NT2/D1 (cell line): ENCODE data around the gene ARMC9.

Source experiments
- DNase-seq: peaks from one replicate; pipeline ENCODE4 v3.0.0-alpha.2; 2011; ENCODE audit warnings: low read depth, low spot score
- H3K27me3 ChIP-seq: 2 replicates; pipeline ENCODE4 v1.6.0; 2011; ENCODE audit warnings: mild to moderate bottlenecking; ENCODE audit not compliant: insufficient read length, insufficient read depth
- H3K36me3 ChIP-seq: 2 replicates; pipeline ENCODE4 v1.6.1; 2011; ENCODE audit warnings: mild to moderate bottlenecking, low read length, mixed read lengths; ENCODE audit not compliant: insufficient read depth, insufficient read length
- H3K4me1 ChIP-seq: 2 replicates; pipeline ENCODE4 v1.5.1; 2011; ENCODE audit not compliant: insufficient read depth, insufficient read length
- H3K4me3 ChIP-seq: 2 replicates; pipeline ENCODE4 v1.5.1; 2011; ENCODE audit warnings: low read depth; ENCODE audit not compliant: insufficient read length
- H3K9ac ChIP-seq: 2 replicates; pipeline ENCODE4 v1.6.0; 2011; ENCODE audit warnings: low read depth; ENCODE audit not compliant: insufficient read length
- H3K9me3 ChIP-seq: 2 replicates; pipeline ENCODE4 v1.5.1; 2011; ENCODE audit warnings: mild to moderate bottlenecking, low read length; ENCODE audit not compliant: insufficient read depth
- SUZ12 ChIP-seq: IDR thresholded peaks from 2 replicates; pipeline ENCODE4 v1.6.1; 2011; ENCODE audit not compliant: insufficient read length, insufficient read depth; ENCODE audit errors: extremely low read depth
- YY1 ChIP-seq: IDR thresholded peaks from 2 replicates; pipeline ENCODE4 v1.6.1; 2011; ENCODE audit not compliant: insufficient read length, insufficient read depth
- ZNF274 ChIP-seq: IDR thresholded peaks from 2 replicates; pipeline ENCODE4 v1.6.1; 2011; ENCODE audit warnings: mild to moderate bottlenecking, low read depth, low read length

Gene ARMC9

DNA sequence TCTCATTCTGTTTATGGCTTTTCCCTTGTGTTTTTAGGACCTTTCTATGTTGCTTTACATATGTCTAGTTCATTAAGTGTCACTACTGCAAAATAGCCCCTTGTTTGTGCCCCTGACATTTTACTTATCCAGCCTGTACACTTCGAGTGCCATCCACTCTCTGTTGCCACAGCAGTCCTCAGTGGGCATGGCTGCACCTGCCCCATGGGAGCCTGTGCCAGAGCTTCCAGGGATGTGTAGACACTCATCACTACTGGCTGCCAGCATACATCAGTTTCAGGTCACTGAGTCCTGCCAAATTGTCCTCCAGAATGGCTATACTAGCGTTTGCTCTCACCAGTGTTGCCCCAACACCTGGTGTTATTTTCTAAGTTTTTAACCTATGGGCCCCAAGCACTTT is 80.4 kb downstream of the ARMC9 start:
- peaks cover 54% of the 10 kb centered on the region for H3K36me3 ChIP-seq
- H3K27me3 ChIP-seq, result no peaks in the 10 kb centered on the region
- H3K4me1 ChIP-seq, result no peaks in the 10 kb centered on the region
- H3K4me3 ChIP-seq, result no peak overlapping the region
- TF ChIP-seq YY1 (no peak), ZNF274 (no peak), SUZ12 (no peak)
- no peak for DNase-seq
- H3K9me3 ChIP-seq, result no peaks in the 10 kb centered on the region
- no peak overlapping the region for H3K9ac ChIP-seq

DNA sequence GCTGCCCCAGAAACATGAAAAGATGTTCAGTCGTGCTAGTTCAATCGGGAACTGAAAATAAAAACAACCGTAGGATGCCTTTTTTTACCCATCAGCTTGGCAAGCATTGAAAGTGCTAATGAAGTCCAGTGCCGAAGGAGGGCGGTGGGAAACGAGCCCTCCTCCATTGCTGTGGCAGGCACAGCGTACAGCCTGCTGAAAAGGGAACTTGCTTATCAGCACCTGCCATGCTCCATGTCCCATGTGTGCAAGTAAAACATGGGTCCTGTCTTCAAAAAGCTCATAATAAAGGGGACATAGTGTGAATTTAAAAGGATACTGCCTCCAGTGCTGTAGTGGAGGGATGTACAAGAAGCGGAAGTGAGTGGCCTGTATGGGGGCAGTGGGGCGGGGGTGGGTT is 82.4 kb downstream of the ARMC9 start:
- TF ChIP-seq YY1 (no peak), SUZ12 (no peak), ZNF274 (no peak)

DNA sequence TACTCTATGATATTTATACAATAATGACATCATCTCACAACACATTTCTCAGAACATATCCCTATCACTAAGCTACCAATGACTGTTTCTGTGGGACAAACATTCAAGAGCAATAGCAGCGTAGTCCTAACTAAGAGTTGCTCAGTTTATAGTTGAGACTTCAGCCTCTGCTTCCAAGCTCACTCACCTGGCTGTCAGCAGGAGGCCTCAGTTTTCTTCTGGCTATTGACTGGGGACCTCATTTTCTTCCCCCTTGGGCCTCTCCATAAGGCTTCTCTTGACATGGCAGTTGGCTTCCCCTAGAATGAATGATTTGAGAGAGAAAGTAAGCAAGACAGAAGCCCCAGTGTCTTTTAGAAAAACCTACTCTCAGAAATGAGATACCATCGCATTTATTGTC is 85.9 kb downstream of the ARMC9 start:
- Histone ChIP-seq H3K4me1 (no peaks in the 10 kb centered on the region), H3K9me3 (peaks cover 9% of the 10 kb centered on the region; the same call in 1 of the 2 replicates), H3K4me3 (no peak overlapping the region), H3K36me3 (peaks cover 33% of the 10 kb centered on the region), H3K27me3 (no peaks in the 10 kb centered on the region), H3K9ac (no peak overlapping the region)
- TF ChIP-seq ZNF274 (no peak), SUZ12 (no peak), YY1 (no peak)
- no peak for DNase-seq

More for the DNA sequence above, 82.4 kb downstream of the ARMC9 start:
- Histone ChIP-seq H3K4me3 (no peak overlapping the region), H3K9me3 (no peaks in the 10 kb centered on the region), H3K4me1 (no peaks in the 10 kb centered on the region), H3K27me3 (no peaks in the 10 kb centered on the region), H3K36me3 (peaks cover 46% of the 10 kb centered on the region), H3K9ac (no peak overlapping the region)
- no peak for DNase-seq

DNA sequence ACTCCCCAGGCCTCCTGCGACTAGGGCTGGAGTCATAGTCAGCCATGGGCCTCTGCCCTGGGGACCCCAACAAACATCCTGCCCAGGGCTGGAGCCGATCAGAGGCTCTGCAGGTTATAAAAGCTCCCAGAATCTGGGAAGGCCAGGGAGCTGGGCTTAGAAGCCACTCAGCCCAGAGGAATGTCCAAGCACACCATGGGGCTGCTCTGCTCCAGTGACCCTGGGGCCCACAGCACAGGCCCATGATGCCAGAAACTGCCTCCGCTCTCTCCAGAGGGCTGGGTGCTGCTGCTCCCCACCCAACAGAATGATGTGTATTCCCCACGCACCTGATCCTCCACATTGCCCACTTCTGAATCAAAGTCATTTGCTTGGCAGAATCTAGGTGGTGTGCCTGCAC is 88.5 kb downstream of the ARMC9 start:
- H3K4me3 ChIP-seq, result no peak overlapping the region
- DNase-seq, result no peak
- H3K4me1 ChIP-seq, result no peaks in the 10 kb centered on the region
- H3K9ac ChIP-seq, result no peak overlapping the region
- no peak for TF ChIP-seq YY1
- TF ChIP-seq SUZ12, result no peak
- no peak for TF ChIP-seq ZNF274
- H3K9me3 ChIP-seq, result peaks cover 9% of the 10 kb centered on the region; the same call in 1 of the 2 replicates
- no peaks in the 10 kb centered on the region for H3K27me3 ChIP-seq
- H3K36me3 ChIP-seq, result peaks cover 19% of the 10 kb centered on the region

DNA sequence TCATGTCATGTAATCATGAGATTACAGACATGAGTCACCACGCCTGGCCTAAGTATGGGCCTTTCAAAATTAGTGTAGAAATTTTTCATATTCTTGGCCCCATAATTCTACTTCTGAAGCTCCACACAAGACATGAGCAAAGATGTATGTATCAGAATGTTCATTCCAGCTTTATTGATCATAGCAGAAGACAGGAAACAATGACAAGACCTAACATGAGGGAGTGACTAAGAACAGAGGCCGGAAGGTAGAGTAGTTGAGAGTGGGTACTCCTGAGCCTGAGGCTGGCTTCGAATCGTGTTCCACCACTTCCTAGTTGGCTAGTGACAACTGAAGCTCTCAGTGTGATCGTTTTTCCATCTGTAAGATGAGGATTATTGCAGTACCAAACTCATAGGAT is 89.3 kb downstream of the ARMC9 start:
- Histone ChIP-seq H3K9me3 (peaks cover 9% of the 10 kb centered on the region; the same call in 1 of the 2 replicates), H3K9ac (no peak overlapping the region), H3K36me3 (peaks cover 26% of the 10 kb centered on the region), H3K4me1 (no peaks in the 10 kb centered on the region), H3K4me3 (no peak overlapping the region), H3K27me3 (no peaks in the 10 kb centered on the region)
- DNase-seq, result no peak
- TF ChIP-seq ZNF274 (no peak), YY1 (no peak), SUZ12 (no peak)

DNA sequence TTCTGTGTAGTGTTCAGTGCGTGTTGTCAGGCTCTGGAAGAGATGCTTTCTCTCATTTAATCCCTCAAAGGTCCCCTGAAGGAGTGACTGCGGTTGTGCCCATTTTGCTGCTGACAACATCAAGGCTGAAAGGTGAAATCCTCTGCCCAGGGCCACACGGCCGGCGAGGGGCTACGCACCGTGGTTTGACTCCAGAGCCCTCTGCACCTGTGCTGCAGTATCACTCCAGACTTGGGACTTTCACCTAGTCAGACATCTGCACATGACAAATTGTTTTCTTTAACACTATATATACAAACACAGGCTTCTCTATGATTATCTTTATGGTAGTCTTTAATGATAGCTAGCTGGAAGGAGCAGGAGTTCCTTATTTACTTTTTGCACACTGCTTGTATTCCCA is 90.2 kb downstream of the ARMC9 start:
- H3K36me3 ChIP-seq, result peaks cover 34% of the 10 kb centered on the region

DNA sequence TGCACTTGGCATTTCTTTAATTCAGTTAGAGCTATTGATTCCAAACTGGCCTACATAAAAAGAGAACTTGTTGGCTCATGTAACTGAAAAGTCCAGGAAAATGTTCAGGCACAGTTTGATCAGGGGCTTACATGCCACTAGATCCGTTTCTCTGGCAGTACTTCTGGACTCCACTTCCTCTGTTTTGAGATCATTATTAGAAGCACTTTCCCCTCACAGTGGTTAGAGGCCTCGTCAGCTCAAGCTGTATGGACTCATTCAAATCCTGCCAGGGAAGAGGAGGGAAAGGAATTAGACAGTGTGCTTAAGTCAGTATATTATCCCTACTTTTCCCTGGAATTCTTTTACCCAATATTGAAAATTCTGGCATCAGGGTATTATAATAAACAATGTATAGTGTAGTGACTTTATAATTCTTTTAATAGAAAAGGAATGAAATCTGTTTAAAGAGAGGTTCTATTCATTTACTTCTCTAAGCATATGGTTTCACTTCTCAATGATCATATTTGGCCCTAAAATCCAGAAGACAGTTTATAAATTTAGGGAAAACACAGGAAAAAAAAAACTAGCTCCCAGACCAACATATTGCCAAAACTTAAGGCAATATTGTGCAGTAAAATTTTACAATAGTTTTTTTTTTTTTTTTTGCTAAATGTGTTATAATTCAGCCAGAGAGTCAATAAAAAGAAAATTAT is 92.0 kb downstream of the ARMC9 start:
- Histone ChIP-seq H3K4me1 (no peaks in the 10 kb centered on the region), H3K4me3 (no peak overlapping the region), H3K9me3 (peaks cover 9% of the 10 kb centered on the region; the same call in 1 of the 2 replicates), H3K9ac (no peak overlapping the region), H3K27me3 (no peaks in the 10 kb centered on the region), H3K36me3 (peaks cover 44% of the 10 kb centered on the region)
- DNase-seq, result no peak
- TF ChIP-seq SUZ12 (no peak), ZNF274 (no peak), YY1 (no peak)

More for the DNA sequence above, 90.2 kb downstream of the ARMC9 start:
- Histone ChIP-seq H3K27me3 (no peaks in the 10 kb centered on the region), H3K4me3 (no peak overlapping the region), H3K4me1 (no peaks in the 10 kb centered on the region), H3K9me3 (peaks cover 9% of the 10 kb centered on the region; the same call in 1 of the 2 replicates), H3K9ac (no peak overlapping the region)
- DNase-seq, result no peak
- TF ChIP-seq YY1 (no peak), SUZ12 (no peak), ZNF274 (no peak)
